Lower lobe of right lung (tissue), 2 donors: ENCODE results near the gene PRKN. TPM values are rescaled to one million over a fixed set of nuclear protein-coding genes. Genes with fewer than 3 reads are reported as not detected.

ENCODE experiments used
- ATAC-seq, 2 donors: fragments of 200-7000 bp; cut with Tn5 transposase; one replicate each; pipeline ENCODE4 v1.9.1; 2020 to 2022; ENCODE audit warnings: mild to moderate bottlenecking in 2 of 2, moderate library complexity in 2 of 2
- DNase-seq: peaks from one replicate; pipeline ENCODE4 v3.0.0-alpha.2; 2020
- H3K27ac ChIP-seq: fragments of 200-600 bp; one replicate; pipeline ENCODE4 v1.8.0; 2022
- H3K27me3 ChIP-seq: fragments of 200-600 bp; one replicate; pipeline ENCODE4 v1.8.0; 2022; ENCODE audit warnings: low read depth
- H3K36me3 ChIP-seq: fragments of 200-600 bp; one replicate; pipeline ENCODE4 v1.8.0; 2022; ENCODE audit warnings: mild to moderate bottlenecking
- H3K4me1 ChIP-seq: fragments of 200-600 bp; one replicate; pipeline ENCODE4 v1.8.0; 2022
- H3K4me3 ChIP-seq: fragments of 200-600 bp; one replicate; pipeline ENCODE4 v1.8.0; 2022; ENCODE audit warnings: mild to moderate bottlenecking
- H3K9me3 ChIP-seq: fragments of 200-600 bp; one replicate; pipeline ENCODE4 v1.8.0; 2022
- CTCF ChIP-seq: fragments of 200-600 bp; IDR thresholded peaks from one replicate; pipeline ENCODE4 v1.8.0; 2022; ENCODE audit warnings: antibody characterized with exemption, mild to moderate bottlenecking
- intact Hi-C: fragments of 100-400 bp; cut with DNase I; formaldehyde crosslinking; loops from one replicate; pipeline ENCODE4 v1.11.0; 2022
- total RNA-seq: library from RNA; stranded (reverse); fragmentation: NEBNext Ultra II Directional; extraction: Animal tissue kit (Norgen Biotek cat#: 25700); gene quantifications from one replicate; pipeline ENCODE4 v1.2.1, GENCODE V29; 2021
- donor health status: DM: no; HTN: yes; CAD: no; lungs with severe emphysema.

PRKN gene
- total RNA-seq, 1 donor from 2014 or later = 6.1 TPM

DNA sequence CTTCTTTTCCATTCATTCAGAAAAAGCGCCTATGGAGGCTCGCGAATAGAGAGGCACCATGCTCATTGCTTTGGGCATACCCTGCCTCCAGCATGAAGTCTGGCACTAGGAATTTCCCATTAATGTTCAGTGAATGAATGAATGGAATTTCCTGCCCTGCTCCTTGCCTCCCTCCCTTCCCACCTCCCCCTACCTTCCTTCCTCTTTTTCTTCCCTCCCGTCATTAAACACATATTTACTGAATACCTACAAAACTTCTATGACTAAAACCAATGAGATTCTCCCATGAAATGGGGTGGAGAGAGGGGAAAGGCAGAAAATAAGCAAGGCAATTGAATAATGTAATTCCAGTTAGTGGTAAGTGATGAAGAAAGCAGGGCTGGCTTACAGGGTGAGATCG lies 1239.9 kb downstream of the PRKN start:
- Histone ChIP-seq H3K27ac (no peak overlapping the region), H3K4me3 (no peak overlapping the region), H3K4me1 (no peaks in the 10 kb centered on the region), H3K27me3 (no peaks in the 10 kb centered on the region), H3K36me3 (no peaks in the 10 kb centered on the region), H3K9me3 (no peaks in the 10 kb centered on the region)
- TF ChIP-seq CTCF = no peak
- intact Hi-C loops = no loop called here
- no peak for DNase-seq
- no peak for ATAC-seq

DNA sequence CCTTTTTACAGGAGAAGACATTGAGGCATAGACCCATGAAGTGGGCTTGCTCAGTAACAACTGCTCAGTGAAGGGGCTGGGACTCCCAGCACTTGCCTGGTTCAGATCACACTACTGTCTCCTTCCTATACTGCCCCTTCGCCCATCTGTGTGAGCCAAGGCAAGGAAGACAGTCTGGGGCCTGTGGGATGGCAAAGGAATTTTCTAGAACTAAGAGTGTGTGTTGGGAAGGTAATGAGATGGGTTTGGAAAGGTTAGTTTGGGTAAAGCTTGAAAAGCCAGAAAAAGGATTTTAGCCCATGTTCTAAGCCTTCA lies 1240.4 kb downstream of the PRKN start:
- Histone ChIP-seq H3K36me3 (no peaks in the 10 kb centered on the region), H3K27ac (no peak overlapping the region), H3K4me3 (no peak overlapping the region), H3K9me3 (no peaks in the 10 kb centered on the region), H3K4me1 (no peaks in the 10 kb centered on the region), H3K27me3 (no peaks in the 10 kb centered on the region)
- intact Hi-C loops = no loop called here
- ATAC-seq (no peak), DNase-seq (no peak)
- TF ChIP-seq CTCF = no peak

GRCh38 chr6:161486361-161487216 lies 1241.0 kb downstream of the PRKN start:
- Histone ChIP-seq H3K36me3 (no peaks in the 10 kb centered on the region), H3K4me1 (no peaks in the 10 kb centered on the region), H3K4me3 (no peak overlapping the region), H3K27ac (no peak overlapping the region), H3K27me3 (no peaks in the 10 kb centered on the region), H3K9me3 (no peaks in the 10 kb centered on the region)
- ATAC-seq (no peak), DNase-seq (no peak)
- intact Hi-C loops = no loop called here
- TF ChIP-seq CTCF = no peak

GRCh38 chr6:161482517-161482858 lies 1245.1 kb downstream of the PRKN start:
- no peaks in the 10 kb centered on the region for H3K27me3 ChIP-seq
- TF ChIP-seq CTCF = no peak
- intact Hi-C loops = no loop called here
- DNase-seq (no peak), ATAC-seq (no peak)
- no peaks in the 10 kb centered on the region for H3K4me1 ChIP-seq
- no peak overlapping the region for H3K4me3 ChIP-seq
- H3K9me3 ChIP-seq = no peaks in the 10 kb centered on the region
- no peak overlapping the region for H3K27ac ChIP-seq
- H3K36me3 ChIP-seq = no peaks in the 10 kb centered on the region

- DNase-seq (no peak), ATAC-seq (no peak)
- no peaks in the 10 kb centered on the region for H3K4me1 ChIP-seq
- H3K9me3 ChIP-seq = no peaks in the 10 kb centered on the region
- no peaks in the 10 kb centered on the region for H3K27me3 ChIP-seq
- H3K27ac ChIP-seq = no peak overlapping the region
- intact Hi-C loops = no loop called here
- H3K36me3 ChIP-seq = no peaks in the 10 kb centered on the region
- no peak overlapping the region for H3K4me3 ChIP-seq
- TF ChIP-seq CTCF = no peak
Measured at GRCh38 chr6:161481786-161482516, 1245.6 kb downstream of the PRKN start.
